BE2C (cell line): ENCODE measurements around the gene LENG8.

Experiments
- DNase-seq: peaks from one replicate; pipeline ENCODE4 v3.0.0-alpha.2; 2020
- H3K27me3 ChIP-seq: fragments of 250-450 bp; sonication (Bioruptor Pico); 2 replicates; pipeline ENCODE4 v1.5.1; 2020; ENCODE audit warnings: mild to moderate bottlenecking
- H3K36me3 ChIP-seq: fragments of 250-450 bp; sonication (Bioruptor Pico); 2 replicates; pipeline ENCODE4 v1.5.1; 2020; ENCODE audit warnings: mild to moderate bottlenecking
- H3K4me1 ChIP-seq: fragments of 250-450 bp; sonication (Bioruptor Pico); 2 replicates; pipeline ENCODE4 v1.5.1; 2020
- H3K4me3 ChIP-seq: 2 replicates; pipeline ENCODE4 v1.5.1; 2011; ENCODE audit warnings: low read depth, low read length
- H3K9me3 ChIP-seq: fragments of 250-450 bp; sonication (Bioruptor Pico); 2 replicates; pipeline ENCODE4 v1.5.1; 2020
- CTCF ChIP-seq: IDR thresholded peaks from 2 replicates; pipeline ENCODE4 v1.5.1; 2012; ENCODE audit warnings: mild to moderate bottlenecking, low read depth, low read length

The LENG8 gene

GRCh38 chr19:54420383-54421168 is 28.4 kb upstream of the LENG8 start:
- DNase-seq: no peak
- Histone ChIP-seq H3K4me3 (no peak overlapping the region), H3K4me1 (no peaks in the 10 kb centered on the region), H3K9me3 (no peaks in the 10 kb centered on the region), H3K36me3 (no peaks in the 10 kb centered on the region), H3K27me3 (peaks cover 60% of the 10 kb centered on the region)
- no peak for TF ChIP-seq CTCF

GRCh38 chr19:54421169-54421516 is 27.9 kb upstream of the LENG8 start:
- TF ChIP-seq CTCF: no peak
- Histone ChIP-seq H3K4me3 (no peak overlapping the region), H3K36me3 (no peaks in the 10 kb centered on the region), H3K27me3 (peaks cover 60% of the 10 kb centered on the region), H3K4me1 (no peaks in the 10 kb centered on the region), H3K9me3 (no peaks in the 10 kb centered on the region)
- DNase-seq: no peak

DNA sequence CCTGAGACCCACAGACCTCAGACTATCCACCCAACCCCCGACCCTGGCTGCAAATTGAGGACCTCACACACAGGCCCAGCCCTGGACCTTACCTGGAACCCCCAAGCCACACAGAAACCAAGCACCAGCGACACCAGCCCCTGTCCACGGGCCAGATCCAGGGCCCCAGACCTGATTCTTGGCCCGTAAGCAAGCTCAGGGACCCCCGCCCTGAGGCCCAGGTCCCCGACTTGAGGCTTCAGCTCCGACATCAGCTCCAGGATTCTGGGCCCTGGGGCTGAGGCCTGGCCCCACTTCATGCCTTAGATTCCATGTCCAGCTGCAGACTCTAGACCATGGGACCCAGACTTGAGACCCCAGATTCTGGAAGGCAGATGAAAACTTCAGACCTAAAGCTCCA is 27.5 kb upstream of the LENG8 start:
- no peaks in the 10 kb centered on the region for H3K4me1 ChIP-seq
- H3K4me3 ChIP-seq: no peak overlapping the region
- no peaks in the 10 kb centered on the region for H3K36me3 ChIP-seq
- no peak for TF ChIP-seq CTCF
- peaks cover 60% of the 10 kb centered on the region for H3K27me3 ChIP-seq
- DNase-seq: no peak
- H3K9me3 ChIP-seq: no peaks in the 10 kb centered on the region

- TF ChIP-seq CTCF: no peak
- H3K4me3 ChIP-seq: no peak overlapping the region
- no peaks in the 10 kb centered on the region for H3K4me1 ChIP-seq
- no peaks in the 10 kb centered on the region for H3K36me3 ChIP-seq
- DNase-seq: no peak
- H3K9me3 ChIP-seq: no peaks in the 10 kb centered on the region; the same call in 1 of the 2 replicates
- peaks cover 58% of the 10 kb centered on the region for H3K27me3 ChIP-seq
Observed at GRCh38 chr19:54422136-54422535, 26.9 kb upstream of the LENG8 start.

DNA sequence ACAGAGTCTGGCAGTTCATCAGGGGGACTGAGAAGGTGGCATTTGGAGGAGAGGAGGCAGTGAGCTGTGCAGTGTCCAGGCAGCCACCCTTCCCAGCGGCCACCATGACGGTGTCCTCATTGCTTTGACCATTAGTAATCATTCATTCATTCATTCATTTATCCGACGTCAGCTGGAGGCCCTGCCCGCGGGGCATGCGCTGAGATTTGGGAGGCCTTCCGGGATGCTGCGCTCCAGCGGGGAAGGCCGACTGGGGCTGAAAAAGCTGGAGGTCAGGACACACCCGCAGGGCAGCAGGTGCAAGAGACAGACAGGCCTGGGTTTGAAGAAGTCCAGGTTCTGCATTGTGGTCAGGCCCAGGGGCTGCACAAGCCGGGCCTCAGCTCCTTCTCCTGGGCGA is 24.8 kb upstream of the LENG8 start:
- H3K27me3 ChIP-seq: peaks cover 62% of the 10 kb centered on the region

More for the DNA sequence above, 24.8 kb upstream of the LENG8 start:
- TF ChIP-seq CTCF: no peak
- DNase-seq: no peak
- Histone ChIP-seq H3K9me3 (no peaks in the 10 kb centered on the region; the same call in 1 of the 2 replicates), H3K4me1 (no peaks in the 10 kb centered on the region), H3K4me3 (no peak overlapping the region), H3K36me3 (no peaks in the 10 kb centered on the region)
